D721Med (cell line): ENCODE data around the gene TOP2A.
A peak's percentile ranks its signal among the peaks of the same experiment; 100 is the strongest.

Experiments used
- DNase-seq: peaks from one replicate; pipeline ENCODE4 v3.0.0; 2011; ENCODE audit warnings: low spot score; ENCODE audit not compliant: insufficient read length
- FAIRE-seq: peaks from 2 replicates; lab custom pipeline; 2011; peaks lifted over from hg19 to GRCh38; lab: Jason Lieb, UNC
- TF ChIP-seq, protein P1 (sequence below): IDR thresholded peaks from 2 replicates; pipeline ENCODE4 v1.5.1; 2012; ENCODE audit warnings: mild to moderate bottlenecking, control low read depth; ENCODE audit not compliant: insufficient read depth; ENCODE audit errors: missing control alignments

Gene TOP2A

DNA sequence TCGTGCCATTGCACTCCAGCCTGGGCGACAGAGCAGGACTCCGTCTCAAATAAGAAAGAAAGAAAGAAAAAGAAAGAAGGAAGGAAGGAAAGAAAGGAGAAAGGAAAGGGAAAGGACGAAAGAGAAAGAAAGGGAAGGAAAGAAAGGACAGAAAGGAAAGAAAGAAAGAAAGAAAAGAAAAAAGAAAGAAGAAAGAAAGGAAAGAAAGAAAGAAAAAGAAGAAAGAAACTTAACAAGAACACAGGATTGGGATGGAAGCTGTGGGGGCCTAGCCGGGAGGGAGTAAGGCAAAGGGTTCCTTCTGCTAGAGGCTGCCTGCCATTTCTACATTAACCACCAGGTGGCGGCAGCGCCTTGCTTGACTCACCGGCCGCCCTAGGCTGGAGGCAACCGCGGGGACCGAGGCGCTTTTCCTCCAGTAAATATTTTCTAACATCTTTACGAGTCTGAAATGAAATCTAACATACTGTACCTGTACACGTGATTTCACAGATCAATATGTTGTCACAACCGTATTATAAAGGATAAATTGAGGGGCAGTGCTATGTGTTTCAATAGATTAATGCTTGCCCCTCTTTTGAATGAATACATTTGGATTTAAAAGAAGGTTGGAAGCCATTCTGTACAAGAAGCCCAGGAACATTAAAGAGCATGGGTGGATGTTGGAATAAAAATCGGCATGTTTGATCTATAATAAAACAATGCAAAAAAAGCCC lies 59.2 kb downstream of the TOP2A start:
- TF ChIP-seq, protein P1, sequence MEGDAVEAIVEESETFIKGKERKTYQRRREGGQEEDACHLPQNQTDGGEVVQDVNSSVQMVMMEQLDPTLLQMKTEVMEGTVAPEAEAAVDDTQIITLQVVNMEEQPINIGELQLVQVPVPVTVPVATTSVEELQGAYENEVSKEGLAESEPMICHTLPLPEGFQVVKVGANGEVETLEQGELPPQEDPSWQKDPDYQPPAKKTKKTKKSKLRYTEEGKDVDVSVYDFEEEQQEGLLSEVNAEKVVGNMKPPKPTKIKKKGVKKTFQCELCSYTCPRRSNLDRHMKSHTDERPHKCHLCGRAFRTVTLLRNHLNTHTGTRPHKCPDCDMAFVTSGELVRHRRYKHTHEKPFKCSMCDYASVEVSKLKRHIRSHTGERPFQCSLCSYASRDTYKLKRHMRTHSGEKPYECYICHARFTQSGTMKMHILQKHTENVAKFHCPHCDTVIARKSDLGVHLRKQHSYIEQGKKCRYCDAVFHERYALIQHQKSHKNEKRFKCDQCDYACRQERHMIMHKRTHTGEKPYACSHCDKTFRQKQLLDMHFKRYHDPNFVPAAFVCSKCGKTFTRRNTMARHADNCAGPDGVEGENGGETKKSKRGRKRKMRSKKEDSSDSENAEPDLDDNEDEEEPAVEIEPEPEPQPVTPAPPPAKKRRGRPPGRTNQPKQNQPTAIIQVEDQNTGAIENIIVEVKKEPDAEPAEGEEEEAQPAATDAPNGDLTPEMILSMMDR, result peak; percentile 99
- FAIRE-seq (no peak), DNase-seq (peak; percentile 97)

DNA sequence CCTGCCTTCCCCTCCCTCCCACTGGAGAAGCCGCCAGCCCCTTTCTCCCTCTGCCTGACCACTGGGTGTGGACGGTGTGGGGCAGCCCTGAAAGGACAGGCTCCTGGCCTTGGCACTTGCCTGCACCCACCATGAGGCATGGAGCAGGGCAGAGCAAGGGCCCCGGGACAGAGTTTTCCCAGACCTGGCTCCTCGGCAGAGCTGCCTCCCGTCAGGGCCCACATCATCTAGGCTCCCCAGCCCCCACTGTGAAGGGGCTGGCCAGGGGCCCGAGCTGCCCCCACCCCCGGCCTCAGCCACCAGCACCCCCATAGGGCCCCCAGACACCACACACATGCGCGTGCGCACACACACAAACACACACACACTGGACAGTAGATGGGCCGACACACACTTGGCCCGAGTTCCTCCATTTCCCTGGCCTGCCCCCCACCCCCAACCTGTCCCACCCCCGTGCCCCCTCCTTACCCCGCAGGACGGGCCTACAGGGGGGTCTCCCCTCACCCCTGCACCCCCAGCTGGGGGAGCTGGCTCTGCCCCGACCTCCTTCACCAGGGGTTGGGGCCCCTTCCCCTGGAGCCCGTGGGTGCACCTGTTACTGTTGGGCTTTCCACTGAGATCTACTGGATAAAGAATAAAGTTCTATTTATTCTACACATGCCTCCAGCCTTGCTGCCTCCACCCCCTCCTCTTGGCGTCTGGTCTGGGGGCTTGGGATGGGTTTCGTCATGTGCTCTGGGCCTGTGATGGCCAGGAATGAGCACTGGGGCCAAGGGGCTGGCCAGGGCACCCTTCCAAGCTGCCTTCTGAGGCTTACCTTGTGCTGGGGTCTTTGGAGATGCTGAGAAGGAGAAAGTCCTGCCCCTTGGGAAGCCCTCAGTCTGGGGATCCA lies 60.5 kb downstream of the TOP2A start:
- no peak for FAIRE-seq
- TF ChIP-seq, protein P1, result no peak

DNA sequence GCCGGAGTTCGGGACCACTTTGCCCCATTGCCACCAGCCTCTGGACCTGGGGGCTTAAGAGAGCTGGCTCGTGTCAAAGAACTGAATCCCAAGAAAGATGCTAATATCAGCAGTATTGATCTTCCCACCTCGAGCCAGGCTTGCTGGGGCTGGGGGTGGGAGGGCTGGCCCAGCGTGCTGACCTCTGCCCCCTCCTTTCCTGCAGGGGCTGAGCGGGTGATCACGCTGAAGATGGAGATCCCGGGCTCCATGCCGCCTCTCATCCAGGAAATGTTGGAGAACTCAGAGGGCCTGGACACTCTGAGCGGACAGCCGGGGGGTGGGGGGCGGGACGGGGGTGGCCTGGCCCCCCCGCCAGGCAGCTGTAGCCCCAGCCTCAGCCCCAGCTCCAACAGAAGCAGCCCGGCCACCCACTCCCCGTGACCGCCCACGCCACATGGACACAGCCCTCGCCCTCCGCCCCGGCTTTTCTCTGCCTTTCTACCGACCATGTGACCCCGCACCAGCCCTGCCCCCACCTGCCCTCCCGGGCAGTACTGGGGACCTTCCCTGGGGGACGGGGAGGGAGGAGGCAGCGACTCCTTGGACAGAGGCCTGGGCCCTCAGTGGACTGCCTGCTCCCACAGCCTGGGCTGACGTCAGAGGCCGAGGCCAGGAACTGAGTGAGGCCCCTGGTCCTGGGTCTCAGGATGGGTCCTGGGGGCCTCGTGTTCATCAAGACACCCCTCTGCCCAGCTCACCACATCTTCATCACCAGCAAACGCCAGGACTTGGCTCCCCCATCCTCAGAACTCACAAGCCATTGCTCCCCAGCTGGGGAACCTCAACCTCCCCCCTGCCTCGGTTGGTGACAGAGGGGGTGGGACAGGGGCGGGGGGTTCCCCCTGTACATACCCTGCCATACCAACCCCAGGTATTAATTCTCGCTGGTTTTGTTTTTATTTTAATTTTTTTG lies 61.6 kb downstream of the TOP2A start:
- FAIRE-seq (no peak), DNase-seq (no peak)
- TF ChIP-seq, protein P1, result no peak

More for the DNA sequence above, 60.5 kb downstream of the TOP2A start:
- DNase-seq, result no peak

DNA sequence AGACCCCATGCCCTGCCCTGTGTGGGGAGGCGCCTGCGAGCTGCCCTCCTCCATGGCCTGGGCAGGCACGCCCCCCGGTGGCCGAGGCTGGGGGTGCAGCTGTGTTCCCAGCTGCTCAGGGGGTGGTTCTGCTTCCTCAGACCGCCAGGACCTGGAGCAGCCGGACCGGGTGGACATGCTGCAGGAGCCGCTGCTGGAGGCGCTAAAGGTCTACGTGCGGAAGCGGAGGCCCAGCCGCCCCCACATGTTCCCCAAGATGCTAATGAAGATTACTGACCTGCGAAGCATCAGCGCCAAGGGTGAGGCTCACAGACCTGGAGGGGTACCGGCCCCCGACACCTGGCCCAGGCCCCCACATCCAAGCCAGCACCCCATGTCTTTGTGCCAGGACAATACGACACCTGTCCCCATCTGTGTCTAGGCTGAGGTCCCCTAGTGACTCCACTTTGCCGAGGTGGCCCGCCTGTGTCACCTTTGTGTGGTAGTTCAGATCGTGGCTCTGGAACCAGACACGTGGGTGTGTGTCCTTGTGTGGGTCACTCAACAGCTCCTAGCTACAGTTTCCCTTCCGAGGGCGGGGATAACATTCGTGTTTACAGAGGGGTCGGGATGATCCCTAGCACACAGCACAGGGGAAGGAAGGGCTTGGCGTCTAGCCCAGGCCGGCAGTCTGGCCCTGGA lies 62.4 kb downstream of the TOP2A start:
- FAIRE-seq (no peak), DNase-seq (peak; percentile 96)
- TF ChIP-seq, protein P1, result peak; percentile 99

DNA sequence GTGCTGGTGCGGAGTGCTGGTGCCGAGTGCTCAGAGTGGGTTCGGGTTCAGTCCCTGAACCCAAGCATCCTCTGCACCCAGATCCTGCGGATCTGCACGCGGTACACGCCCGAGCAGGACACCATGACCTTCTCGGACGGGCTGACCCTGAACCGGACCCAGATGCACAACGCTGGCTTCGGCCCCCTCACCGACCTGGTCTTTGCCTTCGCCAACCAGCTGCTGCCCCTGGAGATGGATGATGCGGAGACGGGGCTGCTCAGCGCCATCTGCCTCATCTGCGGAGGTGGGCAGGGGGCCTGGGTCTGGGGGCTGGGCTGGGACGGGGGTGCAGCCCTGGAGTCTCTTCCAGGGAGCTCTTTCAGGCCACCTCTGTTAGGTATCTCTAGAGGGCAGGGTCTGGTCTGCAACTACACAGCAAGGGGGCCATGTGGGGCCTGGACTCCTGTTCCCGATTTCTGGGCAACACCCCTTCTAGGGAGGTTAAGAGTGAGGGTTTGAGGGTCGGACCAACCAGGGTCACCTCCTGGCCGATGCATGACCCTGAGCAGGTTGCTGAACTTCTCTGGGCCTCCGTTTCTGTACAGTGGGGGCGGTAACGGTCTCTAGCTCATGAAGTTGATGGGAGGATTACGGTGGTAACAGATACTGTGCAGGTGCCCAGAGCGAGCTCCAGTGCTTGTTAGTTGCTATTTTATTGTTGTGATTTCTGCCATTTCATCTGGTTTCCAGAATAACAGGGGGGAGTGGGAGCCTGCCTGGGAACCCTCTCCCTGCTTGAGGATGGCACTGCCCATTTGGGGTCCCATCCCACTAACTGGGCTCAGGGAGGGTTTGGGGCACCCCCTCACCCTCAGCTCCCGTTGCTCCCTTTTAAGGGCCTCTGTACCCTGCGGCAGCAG lies 63.2 kb downstream of the TOP2A start:
- DNase-seq (no peak), FAIRE-seq (no peak)
- TF ChIP-seq, protein P1, result no peak
